Urothelium cell line (cell line): ENCODE data around the gene TRAPPC10.
"Not testable (repeated sequence)": the region's sequence is repeated elsewhere in the genome, so short reads cannot be mapped to it uniquely, and the experiment has no call there.

Source experiments
- DNase-seq: peaks from one replicate; pipeline ENCODE4 v3.0.0; 2011; ENCODE audit warnings: low spot score, mixed read lengths
- FAIRE-seq: peaks from 2 replicates; lab custom pipeline; 2011; peaks lifted over from hg19 to GRCh38; lab: Jason Lieb, UNC

Gene TRAPPC10

DNA sequence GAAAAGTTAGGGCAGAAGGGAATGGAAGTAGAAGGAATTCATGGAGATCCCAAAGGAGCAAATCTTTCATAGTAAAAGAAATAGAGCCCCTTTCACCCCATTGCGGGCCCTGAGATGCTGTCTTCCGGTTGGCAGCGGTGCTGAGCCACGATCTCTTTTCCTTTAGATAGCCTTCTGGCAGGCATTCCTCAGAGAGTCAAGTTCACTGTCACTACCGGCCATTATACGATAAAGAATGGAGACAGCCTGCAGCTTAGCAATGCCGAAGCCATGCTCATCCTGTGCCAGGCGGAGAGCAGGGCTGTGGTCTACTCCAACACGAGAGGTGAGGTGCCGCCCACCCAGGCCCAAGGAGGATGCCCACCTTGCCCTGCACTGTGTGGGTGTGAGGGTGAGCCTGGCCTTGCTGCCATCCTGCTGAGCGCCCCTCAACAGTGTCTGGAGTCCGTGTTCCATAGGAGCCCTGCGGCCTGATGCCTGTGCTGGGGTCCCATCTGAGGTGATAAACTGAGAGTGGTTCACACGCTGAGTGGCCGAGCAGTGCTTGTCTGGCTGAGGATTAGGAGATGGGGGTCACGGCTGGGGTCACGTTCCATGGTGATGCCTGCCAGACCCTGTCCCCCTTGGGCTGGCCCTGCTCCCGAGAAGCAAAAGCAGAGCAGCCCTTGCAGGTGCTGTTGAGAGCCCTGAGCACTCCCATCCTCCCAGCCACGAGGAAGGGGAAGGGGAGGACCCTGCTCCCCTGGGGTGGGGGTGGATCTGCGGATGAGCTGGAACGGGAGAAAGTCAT, 74.7 kb downstream of the TRAPPC10 start:
- no peak for DNase-seq
- no peak for FAIRE-seq

DNA sequence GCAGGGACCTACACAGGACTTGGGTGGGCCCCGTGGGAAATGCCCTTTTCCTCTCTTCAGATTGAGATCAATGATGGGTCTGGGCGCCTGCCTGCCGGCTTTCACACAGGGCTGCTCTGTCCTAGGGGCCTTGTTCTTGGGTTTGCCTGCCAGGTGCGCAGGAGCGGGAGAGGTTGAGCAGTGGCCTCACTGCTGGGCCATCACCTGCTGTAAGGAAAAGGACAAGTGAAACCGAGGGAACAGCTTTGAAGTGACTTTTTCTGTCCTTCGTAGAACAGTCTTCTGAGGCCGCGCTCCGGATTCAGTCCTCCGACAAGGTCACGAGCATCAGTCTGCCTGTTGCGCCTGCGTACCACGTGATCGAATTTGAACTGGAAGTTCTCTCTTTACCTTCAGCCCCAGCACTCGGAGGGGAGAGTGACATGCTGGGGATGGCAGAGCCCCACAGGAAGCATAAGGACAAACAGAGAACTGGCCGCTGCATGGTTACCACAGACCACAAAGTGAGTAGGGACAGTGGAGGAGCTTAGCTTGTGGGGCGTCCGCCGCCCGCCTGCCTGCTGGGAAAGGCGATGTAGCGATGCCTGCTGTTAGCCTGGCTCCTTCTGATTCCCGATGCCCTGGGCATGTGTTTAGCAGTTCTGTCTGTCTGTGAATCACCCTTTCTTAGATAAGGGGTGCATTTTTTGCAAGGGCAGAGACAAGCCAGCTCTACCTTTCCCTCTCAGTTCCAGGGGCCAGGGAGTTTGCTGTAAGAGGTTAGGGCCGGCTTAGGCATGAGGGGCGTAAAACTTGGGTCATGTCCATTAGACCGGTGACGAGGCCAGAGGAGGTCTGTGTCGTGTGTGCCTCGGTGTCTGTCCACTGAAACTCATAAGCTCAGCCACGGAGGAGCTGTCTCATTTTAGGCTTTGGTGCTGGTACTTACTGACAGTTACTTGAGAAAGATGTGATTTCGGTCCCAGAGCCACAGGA, 75.6 kb downstream of the TRAPPC10 start:
- FAIRE-seq: no peak
- DNase-seq: no peak

DNA sequence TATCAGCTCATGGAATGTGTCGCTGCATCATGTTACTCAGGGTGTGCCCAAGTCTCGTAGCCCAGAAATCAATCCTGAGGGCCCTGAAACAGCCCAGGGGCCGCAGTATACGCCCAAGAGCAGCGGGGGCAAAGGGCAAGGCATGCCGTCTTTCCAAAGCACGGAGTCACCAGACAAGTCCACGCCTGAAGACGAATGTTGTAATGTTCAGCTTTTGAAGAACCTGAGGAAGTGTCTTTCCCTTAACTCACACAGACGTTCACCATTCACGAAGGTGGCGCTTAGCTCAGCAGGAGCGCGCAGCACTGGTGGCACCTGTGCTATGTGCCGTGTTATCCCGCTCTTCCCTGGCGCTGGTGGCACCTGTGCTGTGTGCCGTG, 76.3 kb downstream of the TRAPPC10 start:
- FAIRE-seq: no peak
- DNase-seq: no peak

DNA sequence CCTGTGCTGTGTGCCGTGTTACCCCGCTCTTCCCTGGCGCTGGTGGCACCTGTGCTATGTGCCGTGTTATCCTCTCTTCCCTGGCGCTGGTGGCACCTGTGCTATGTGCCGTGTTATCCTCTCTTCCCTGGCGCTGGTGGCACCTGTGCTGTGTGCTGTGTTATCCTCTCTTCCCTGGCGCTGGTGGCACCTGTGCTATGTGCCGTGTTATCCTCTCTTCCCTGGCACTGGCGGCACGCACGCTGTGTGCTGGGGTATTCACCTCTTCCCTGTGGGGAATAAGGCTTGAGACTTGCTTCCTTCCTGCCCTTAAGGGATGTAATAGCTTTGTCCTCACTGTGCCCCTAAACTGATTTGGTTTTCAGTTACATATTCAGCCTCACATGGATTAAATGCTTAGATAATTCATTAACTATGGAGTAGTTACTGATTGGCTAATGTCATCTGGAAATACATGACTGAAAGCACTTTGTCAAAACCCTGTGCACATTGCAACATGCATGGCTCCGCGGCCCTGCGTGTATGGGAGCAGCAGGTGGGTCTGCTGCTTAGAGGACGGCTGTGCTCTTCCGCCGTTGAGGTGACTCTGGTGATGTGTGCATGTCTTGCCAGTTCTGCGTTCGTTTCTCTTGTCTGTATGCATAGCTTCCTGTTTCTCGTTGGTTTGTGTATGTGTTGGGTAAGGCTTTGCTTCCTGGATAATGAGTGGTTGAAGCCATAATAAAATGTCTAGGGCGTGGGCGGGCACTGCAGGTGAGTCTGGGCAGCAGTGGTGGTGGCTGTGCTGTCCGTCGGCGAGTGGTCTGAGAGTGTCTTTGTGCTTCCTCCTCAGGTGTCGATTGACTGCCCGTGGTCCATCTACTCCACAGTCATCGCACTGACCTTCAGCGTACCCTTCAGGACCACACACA, 77.1 kb downstream of the TRAPPC10 start:
- no peak for DNase-seq
- FAIRE-seq: no peak

DNA sequence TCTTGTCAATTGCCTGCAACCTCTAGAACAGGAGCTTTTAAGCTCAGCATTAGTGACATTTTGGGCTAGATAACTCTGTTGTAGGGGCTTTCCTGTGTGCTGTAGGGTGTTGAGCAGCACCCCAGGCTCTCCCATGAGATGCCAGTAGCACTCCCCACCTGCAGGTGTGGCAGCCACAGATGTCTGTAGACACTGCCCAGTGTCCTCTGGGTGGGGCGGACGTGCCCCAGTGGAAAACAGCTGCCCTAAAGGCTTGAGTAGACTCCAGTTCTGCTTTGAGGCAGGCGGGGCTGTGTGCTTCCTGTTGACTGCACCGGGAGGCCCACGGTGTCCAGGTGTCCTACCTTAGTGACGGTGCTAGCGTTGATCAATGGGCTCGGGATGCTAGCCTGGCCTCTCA, 78.2 kb downstream of the TRAPPC10 start:
- DNase-seq: no peak
- no peak for FAIRE-seq

DNA sequence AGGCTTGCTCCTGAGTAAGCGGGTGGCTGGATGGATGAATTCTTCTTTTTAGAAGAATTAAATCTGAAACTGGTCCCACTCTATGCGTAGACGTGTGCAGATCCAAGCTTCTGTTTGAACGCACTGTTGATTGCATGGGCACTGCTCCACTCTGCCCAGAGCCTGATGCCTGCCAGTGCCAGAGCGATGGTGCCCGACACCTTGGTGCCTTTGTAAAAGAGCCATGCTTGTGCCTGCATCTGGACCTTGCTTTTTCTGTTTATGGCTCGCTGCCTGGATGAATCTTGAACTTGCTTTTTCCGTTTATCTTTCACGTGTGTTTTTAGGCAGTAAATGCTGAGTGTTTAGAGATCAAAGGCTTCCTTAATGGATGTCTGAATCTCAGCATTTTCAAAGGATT, 80.1 kb downstream of the TRAPPC10 start:
- no peak for DNase-seq
- no peak for FAIRE-seq

DNA sequence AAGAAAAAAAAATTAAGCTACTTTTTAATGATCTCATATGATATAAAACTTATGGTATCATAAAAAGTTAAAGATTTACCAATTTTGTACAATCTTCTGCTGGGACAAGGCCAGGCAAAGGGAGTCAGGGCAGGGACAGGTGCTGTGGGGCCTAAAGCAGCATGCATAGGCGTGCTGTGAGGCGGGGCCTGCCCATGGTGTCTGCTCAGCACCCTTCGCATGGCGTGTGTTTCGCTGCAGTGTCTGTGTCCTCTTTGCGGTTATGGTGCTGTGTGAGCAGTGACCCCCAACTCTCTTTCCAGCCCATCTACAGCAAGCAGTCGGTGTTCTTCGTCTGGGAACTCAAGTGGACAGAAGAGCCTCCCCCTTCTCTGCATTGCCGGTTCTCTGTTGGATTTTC, 81.7 kb downstream of the TRAPPC10 start:
- DNase-seq (no peak), FAIRE-seq (no peak)

DNA sequence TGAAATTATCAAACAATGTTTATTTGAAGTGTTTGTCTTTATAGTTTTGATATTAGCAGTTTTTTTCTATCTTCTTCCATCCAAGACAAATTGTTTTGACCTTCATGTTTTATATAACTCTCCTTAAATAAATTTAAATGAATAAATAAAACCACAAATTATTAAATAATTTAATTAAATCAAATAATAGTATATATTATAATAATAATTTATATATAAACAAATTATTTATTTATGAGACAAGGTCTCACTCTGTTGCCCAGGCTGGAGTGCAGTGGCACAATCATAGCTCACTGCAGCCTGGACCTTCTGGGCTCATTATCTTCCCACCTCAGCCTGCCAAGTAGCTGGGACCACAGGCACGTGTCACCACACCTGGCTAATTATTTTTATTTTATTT, 82.7 kb downstream of the TRAPPC10 start:
- FAIRE-seq (no peak), DNase-seq (no peak)

DNA sequence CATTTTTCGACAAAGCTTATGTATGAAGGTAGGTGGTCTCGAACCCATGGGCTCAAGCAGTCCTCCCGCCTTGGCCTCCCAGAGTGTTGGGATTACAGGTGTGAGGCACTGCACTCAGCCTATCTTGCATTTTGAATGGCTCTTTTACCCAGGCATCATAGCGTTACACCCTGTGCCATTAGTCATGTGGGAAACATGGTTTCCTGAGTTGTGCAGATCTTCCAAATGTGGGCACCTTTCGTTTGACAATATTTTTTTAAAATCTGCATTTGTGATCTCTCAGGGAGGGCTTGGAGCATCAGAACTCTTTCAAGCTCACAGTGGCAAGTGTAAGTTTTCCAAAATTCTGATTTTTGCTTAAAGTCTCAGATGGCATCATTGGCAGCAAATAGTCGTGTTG, 86.4 kb downstream of the TRAPPC10 start:
- FAIRE-seq, DNase-seq: not testable (repeated sequence)

DNA sequence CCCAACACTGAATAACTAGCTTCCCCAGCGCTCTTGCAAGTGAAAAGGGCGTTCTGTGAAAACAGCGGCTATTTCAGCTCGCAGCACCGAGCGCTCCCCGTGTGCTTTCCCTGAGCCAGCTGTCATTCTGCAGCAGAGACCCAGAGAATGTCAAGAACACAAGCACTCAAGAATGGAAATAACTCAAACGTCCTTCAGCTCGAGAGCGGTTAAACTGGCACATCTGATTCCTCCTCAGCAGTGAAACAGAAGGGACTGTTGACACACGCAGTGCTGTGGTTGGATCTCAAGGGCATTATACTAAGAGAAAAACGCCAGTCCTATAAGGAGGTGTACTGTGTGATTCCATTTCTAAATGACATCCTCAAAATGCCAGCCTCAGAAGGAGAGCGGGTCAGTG, 86.9 kb downstream of the TRAPPC10 start:
- not testable (repeated sequence) for FAIRE-seq, DNase-seq

DNA sequence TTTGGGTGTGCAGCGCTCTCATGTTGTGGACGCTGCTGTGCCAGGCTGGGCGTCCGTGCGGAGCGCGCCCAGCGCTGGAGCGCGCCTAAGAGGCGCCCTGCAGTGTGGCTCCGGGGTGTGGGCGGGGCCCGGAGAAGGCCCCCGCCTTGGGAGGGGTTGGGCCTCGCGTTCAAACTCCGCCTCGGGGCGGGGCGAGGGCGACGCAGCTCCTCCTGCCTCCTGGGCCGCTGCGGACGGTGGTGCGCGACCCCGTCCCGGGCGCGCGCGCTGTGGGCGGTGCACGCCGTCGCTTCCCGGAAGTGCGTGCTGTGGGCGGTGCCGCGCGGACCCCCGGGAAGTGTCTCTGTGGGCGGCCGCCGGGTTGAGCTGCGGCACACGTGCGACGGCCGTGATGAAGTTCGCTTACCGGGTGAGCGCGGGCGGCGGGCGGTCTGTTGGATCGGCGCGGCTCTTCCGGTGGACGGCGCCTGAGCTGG, 95.0 kb downstream of the TRAPPC10 start, which contains the start of gene PWP2:
TSS of gene PWP2 (plus strand) at position 374 of the 476 bp plus-strand sequence. CDS start at position 392, 18 bp downstream.
- not testable (repeated sequence) for DNase-seq

DNA sequence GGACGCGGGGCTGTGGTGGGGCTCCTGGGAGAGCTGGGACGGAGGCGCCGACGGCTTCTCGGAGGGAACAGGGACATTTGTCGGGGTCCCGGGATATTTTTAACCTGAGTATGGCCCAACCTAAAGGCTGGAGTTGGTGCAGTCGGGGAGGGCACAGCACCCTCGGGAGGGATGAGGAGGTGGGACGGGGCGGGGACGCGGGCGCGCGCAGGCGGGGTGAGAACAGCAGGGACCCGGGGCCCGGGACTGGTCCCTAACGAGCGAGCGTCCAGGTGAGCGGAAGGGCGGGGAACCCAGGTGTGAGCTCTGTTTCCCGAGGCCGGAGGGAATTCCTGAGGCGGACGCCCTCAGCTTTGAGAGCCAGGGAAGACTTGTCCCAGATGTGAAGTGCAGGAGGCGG, 95.5 kb downstream of the TRAPPC10 start:
- DNase-seq, FAIRE-seq: not testable (repeated sequence)

More for the DNA sequence above, 95.0 kb downstream of the TRAPPC10 start, which contains the start of gene PWP2:
- peak; percentile 73 for FAIRE-seq

DNA sequence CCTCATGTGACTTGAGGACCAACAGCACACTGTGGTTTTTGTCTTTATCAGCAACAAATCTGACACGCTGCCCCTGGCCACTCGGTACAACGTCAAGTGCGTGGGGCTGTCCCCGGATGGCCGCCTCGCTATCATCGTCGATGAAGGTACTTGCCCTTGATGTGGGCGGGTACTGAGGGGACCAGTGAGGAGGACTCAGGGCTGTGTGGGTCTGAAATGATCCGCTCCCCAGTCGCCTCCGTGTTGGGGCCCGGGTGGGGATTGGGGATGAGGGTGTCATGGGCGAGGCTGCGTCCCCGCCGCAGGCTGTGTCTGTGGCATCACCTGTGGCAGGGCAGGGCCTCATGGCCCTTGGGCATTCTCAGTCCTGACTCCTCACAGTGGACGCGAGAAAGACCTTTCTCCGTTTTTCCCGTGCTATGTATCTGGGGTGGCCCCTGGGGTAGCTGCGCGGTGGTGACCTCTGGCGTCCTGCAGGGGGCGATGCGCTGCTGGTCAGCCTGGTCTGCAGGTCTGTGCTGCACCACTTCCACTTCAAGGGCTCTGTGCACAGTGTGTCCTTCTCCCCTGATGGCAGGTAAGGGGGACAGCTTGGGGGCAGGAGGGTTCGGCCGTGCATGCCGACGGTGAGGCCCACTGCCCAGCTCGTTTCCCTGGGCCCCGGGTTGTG, 101.7 kb downstream of the TRAPPC10 start:
- DNase-seq, FAIRE-seq: not testable (repeated sequence)

DNA sequence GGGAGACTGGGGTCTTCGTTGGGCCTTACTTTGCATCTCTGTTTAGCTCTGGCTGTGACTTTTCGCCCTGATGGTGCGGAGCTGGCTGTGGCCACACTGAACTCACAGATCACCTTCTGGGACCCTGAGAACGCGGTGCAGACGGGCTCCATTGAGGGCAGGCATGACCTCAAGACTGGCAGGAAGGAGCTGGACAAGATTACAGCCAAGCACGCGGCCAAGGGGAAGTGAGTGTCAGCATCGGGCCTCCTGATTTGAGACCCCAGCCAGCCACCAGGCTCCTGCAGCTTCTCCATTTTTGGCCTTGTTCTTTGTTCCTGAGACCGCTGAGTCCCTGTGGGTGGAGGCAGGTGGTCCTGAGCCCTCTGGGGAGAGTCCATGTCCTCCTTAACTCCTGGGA, 110.0 kb downstream of the TRAPPC10 start:
- not testable (repeated sequence) for FAIRE-seq, DNase-seq

DNA sequence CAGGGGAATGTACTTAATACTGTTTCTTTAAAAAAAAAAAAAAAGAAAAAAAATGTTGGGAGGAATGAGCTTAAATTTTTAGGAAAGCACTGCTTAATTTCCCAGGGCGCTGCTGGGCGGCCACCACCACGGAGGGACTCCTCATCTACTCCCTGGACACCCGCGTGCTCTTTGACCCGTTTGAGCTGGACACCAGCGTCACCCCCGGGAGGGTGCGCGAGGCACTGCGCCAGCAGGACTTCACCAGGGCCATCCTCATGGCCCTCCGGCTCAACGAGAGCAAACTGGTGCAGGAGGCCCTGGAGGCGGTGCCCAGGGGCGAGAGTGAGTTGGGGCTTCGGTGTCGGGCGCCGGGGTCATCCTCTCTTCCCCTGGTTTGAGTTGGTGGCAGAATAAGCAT, 115.7 kb downstream of the TRAPPC10 start:
- DNase-seq, FAIRE-seq: not testable (repeated sequence)

DNA sequence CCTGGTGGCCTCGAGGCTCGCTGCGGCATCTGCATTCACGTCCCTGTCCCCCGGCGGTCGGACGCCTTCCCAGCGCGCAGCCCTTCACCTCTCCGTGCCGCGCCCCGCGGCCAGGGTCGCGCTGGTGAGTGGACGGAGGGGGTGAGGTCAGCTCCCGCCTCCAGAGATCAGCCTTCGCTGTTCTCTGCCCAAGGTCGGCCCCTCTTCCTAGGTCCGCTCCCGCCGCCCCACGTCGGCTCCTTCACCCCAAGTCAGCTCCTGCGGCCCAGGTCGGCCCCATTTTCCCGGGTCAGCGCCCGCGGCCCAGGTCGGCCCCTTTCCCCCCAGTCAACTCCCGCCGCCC, 121.6 kb downstream of the TRAPPC10 start:
- not testable (repeated sequence) for FAIRE-seq, DNase-seq

DNA sequence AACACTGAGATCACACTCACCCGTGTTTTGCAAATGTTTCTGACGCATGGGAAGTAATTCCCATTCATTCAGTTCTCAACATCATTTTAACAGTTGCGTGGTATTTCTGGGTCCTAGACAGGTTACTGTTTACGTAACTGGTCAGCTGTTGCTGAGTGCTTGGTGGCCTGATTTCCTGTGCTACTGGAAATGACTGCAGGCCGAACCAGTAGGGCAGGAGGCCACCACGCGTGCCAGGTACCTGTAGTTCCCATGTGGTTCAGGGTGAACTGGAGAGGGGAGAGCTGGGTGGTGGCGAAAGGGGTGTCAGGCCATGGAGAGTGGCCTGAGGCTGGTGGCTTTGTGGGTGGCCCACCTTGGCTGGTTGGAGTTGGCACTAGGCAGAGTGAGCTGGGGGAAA, 122.6 kb downstream of the TRAPPC10 start:
- FAIRE-seq, DNase-seq: not testable (repeated sequence)

DNA sequence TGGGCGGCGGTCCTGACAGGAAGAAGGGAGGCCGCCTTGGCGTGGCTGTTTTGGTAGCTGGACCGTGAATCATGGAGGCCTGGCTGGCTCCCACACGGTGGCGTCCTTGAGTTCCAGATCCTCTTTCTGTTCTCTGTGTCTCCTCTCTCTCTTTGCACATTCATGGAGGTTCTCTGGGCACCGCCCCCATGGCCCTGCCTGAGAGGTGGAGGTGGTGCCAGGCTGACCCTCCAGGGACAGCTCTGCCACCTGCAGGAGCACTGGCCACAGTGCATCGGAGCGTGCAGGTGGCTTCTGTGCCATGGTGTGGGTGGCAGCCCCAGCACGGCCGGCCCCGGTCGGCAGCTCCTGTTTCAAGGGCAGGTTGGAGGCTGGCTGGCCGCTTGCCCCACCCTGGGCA, 125.9 kb downstream of the TRAPPC10 start:
- FAIRE-seq: peak; percentile 87
- not testable (repeated sequence) for DNase-seq

DNA sequence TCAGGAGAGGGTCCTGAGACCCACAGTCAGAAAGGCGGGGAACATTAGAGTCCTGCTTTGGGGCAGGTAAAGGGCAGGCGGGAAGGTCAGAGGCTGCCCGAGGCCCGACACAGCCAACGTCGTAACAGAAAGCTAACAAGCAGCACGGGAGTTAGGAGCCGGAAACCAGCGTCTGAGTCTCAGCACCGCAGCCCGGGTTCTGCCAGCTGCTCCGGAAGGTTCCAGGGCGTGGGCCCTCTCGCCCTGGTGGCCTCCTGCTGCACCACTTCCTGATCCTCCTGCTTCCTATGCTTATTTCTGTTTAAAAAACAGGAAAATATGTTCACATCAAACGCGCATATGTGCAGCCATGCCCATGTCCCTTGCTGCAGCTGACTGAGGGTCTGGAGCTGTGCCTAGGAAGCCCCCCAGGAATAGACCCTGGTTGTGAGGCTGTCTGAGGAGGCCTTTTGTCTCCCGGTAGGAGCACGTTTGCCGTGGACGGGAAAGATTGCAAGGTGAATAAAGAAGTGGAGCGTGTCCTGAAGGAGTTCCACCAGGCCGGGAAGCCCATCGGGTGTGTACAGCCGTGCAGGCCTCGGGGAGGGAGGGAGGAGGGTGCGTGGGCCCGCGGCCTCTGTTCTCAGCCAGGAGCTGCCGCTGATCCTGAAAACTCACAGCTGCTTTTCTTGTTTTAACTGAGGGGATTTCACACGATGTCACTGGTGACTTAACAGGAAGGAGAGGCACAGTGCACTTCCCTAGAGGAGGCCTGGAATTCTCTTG, 127.9 kb downstream of the TRAPPC10 start:
- DNase-seq, FAIRE-seq: not testable (repeated sequence)
